ENCODE measurements around the gene RBM17. TPM values are rescaled to one million over a fixed set of nuclear protein-coding genes. Genes with fewer than 3 reads are reported as not detected.
"Not testable (repeated sequence)": the region's sequence is repeated elsewhere in the genome, so short reads cannot be mapped to it uniquely, and the experiment has no call there.

RBM17 gene
- polyA plus RNA-seq (ENCODE audit: insufficient read length in 3 of 3), result 100 to 1,000 TPM; 140 to 154 (median 141) TPM

GRCh38 chr10:6088721-6089333 lies at the start of gene RBM17:
Gene RBM17, plus strand, starts transcription at chr10:6089034. Its CDS starts 8,032 bp downstream, at chr10:6097066.
- DNase-seq (ENCODE audit: low read depth in 3 of 3, low spot score in 2 of 3), result peak; percentile 93 to 97 (median 94)

DNA sequence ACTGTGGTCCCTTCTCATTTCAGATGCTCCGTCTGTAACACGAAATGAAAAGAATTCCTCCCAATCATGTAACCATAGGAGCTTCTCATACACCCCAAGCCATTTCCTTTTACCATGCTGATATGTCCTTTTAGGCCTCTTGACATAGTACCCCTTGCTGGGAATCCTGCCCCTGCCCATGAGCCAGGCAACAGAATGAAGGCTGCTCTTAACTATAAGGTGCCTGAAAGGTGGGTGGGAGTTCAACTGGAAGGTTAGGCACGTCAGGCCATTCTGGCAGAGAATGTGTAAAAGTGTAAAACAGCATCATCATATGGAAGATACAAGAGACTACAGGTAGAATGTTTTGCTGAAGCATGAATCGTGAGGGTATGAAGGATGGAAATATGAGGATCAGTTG lies 49.1 kb upstream of the RBM17 start:
- DNase-seq (ENCODE audit: low read depth in 3 of 3, low spot score in 2 of 3), result no peak

- DNase-seq (ENCODE audit: low read depth in 3 of 3, low spot score in 2 of 3), result no peak
Observed at GRCh38 chr10:6040205-6040604, 48.6 kb upstream of the RBM17 start.

- not testable (repeated sequence) for DNase-seq (ENCODE audit: low read depth in 3 of 3, low spot score in 2 of 3)
Observed at GRCh38 chr10:6043377-6043776, 45.5 kb upstream of the RBM17 start.

GRCh38 chr10:6044060-6044459 lies 44.8 kb upstream of the RBM17 start:
- DNase-seq (ENCODE audit: low read depth in 3 of 3, low spot score in 2 of 3), result no peak

DNA sequence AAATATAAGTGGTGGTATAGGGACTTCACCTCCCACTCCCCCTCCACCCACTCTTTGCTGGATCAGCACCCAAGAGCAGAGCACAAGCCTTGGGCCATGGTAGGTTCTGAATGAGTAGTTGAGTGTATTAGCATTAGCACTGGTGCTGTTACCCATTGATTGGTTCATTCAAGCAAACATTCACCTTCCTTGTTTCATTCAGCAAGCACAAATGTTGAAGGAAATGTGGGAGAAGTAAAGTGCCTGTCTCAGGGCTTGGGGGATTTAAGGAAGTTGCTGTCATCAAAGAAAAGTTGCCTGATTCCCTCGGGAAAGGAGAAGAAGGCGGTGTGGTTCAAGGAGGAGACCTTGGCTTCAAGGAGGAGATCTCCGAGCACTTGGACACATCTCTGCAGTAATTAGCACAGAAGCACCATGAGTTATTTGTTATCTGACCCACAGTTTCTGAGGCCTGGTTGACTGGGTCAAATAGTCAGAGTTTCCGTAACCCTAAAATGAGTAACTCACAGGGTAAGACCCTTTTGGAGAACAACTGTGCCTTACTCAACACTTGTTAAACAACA lies 44.0 kb upstream of the RBM17 start:
- no peak for DNase-seq (ENCODE audit: low read depth in 3 of 3, low spot score in 2 of 3)

DNA sequence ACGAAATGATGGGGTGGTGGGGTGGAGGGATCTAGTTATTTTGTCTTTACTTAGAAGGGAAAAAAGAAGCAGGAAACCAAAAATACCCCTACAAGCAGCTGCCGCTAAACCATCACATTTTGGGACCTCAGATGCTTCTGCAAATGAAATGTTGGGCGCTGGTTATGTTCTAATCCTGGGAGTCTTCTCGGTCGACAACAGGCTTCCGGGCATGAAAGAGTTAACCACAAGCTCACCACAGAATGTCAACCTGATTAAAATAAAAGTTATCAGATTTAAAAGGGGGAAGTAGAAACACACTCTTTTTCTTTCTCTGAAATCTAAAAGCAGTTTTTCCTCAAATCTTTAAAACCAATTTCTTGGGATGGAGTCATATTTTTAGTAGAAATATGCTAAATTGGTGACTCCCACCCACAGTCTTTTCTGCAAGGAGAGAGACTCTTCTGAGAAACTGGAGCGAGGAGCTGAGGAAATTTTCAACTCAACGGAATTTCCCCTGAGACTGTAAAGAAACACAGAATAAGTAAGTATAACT lies 43.5 kb upstream of the RBM17 start:
- DNase-seq (ENCODE audit: low read depth in 3 of 3, low spot score in 2 of 3), result no peak

- DNase-seq (ENCODE audit: low read depth in 3 of 3, low spot score in 2 of 3), result no peak
Observed at GRCh38 chr10:6045878-6046772, 42.7 kb upstream of the RBM17 start.

DNA sequence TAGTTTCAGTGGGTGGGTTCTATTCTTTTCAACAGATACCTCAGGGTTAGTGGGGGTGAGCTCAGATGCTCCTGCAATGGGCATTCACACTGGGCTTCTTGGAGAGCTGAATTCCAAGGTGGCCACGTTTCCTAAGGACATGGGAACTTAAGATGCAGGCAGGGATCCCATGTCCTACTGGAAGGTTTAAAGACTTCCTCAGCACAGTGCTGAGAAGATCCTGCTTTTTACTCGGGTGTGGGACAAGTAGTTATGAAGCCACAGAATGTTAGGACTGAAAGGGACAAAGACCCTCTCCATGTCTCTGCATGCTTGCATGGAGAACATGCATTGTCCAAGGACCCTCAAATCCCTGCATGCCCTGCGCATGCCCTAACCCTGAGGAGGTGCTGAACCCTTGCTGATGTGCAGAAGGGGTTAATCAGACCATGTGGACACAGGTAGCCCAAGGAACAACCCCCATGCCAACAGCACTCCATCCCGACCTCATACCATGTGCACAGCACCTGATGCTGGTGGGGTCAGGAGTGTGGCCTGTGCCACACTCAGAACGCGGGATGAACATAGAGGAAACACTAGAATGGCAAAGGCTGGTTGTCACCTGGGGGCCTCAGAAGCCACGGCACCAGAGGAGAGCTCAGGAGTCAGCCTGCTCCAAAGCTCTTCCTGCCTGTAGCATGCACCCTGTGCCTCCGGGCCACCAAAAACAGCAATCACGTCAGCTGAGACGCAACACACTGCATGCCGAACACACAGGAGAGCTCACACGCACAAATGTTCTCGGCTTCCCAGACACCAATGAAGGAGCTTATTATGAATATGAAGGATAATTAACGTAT lies 41.8 kb upstream of the RBM17 start:
- DNase-seq (ENCODE audit: low read depth in 3 of 3, low spot score in 2 of 3), result no peak

DNA sequence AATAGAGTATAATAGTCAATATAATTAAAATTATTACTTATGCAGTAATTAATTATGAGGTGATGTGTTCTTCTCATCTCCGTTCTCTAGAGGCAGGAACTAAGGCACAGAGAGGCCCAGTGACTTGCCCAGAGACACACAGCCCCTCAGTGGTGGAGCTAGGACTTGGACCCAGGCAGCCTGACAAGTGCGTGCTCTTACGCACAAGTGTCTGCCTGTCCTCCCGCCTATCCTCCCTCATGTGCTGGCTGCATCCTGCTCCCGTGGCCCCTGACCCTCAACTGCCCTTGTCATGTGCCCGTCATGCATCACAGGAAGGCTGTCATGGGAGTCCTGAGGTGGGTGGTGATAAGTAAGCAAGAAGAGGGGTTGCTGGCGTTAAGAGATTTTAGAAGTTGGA lies 41.0 kb upstream of the RBM17 start:
- no peak for DNase-seq (ENCODE audit: low read depth in 3 of 3, low spot score in 2 of 3)

DNA sequence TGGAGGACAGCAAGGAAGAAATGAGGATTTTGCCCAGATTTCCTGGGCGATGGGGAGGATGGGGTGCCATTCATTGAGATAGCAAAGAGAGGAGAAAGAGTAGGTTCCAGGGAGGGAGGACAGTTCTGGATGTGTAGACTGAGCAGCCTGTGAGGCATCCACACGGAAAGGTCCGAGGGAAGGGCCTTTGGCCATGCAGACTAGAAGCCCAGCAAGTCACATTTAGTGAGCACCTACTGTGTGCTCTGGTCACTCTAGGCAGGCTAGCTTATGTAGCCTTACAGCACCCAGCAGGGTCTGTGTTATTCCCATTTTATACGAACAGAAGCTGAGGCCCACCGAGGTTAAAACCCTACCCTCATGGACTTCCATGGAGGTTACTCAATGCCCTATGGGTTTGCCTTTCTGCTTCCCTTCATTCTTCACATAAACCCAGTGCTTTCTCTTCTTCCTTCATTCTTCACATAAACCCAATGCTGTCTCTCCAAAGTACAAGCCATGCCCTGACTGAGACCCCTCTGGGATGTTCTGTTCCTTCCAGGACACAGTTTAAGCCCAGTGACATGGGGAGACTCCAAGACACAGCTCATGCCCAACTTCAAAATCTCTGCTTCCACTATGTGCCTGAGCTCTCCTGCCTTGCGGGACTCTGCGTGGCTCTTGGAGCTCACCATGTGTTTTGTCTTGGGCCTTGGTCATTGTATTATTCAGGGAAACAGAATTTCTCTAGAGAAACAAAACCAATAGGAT lies 40.4 kb upstream of the RBM17 start:
- no peak for DNase-seq (ENCODE audit: low read depth in 3 of 3, low spot score in 2 of 3)

DNA sequence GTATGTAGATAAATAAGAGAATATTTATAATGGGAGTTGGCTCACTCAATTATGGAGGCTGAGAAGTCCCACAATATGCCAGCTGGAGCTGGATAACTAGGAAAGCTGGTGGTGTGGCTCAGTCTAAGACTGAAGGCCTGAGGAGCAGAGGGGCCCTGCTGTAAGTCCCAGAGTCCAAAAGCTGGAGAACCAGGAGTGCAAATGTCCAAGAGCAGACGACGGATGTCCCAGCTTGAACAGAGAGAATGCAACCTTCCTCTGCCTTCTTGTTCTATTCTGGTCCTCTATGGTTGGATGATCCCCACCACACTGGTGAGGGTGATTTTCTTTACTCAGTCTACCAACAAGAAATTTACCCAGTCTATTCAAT lies 39.8 kb upstream of the RBM17 start:
- no peak for DNase-seq (ENCODE audit: low read depth in 3 of 3, low spot score in 2 of 3)

DNA sequence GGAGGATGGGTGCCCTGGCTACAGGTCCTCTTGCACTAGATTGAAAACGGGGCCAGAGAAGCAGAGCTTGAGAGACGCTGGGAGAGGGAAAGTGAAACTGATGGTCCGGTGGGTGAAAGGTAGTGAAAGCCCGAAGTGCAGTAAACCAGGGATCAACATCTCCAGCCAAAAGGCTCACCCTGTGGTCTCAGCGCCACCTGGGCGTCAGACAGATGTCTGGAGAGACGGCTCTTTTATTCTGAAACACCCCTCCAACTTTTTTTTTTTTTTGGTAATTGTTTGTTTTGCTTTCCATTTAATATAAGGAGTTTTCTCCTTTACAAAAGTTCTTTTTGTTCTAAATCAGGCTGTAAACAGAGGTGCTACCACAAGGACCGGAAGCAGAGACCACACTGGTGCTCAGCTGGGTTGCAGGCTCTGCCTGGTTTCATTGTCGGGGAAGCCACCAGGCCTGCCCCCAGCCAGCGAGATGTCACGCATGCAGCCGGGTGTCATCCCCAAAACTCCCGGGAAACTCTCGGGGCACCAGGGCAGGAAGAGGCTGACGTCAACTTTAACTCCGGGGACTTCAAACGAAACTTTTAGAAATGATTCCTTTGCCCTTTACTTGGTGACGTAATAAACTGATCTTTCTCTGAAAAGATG lies 37.9 kb upstream of the RBM17 start:
- peak in 1 of 3 donors; percentile 12 for DNase-seq (ENCODE audit: low read depth in 3 of 3, low spot score in 2 of 3)

GRCh38 chr10:6052247-6053221 lies 36.3 kb upstream of the RBM17 start:
- no peak for DNase-seq (ENCODE audit: low read depth in 3 of 3, low spot score in 2 of 3)

DNA sequence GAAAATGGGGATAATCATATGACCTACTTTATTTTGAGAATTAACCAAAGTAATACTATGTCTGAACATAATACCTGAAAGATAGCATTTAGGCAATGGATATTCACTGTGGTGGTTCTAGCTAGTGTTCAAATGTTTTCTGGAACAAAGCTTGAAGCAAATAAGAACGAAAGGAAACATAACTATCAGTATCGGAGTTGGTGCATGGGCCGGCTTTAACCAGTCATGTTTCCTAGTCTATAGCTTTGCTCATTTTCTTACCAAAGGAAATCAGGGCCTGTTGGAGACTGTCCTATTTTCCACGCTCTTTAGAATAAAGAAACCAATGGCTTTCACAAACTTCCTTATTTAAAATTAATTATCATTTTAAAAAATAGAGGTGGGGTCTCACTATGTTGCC lies 35.5 kb upstream of the RBM17 start:
- no peak for DNase-seq (ENCODE audit: low read depth in 3 of 3, low spot score in 2 of 3)

- peak in 1 of 3 donors; percentile 23 for DNase-seq (ENCODE audit: low read depth in 3 of 3, low spot score in 2 of 3)
Observed at GRCh38 chr10:6053816-6054631, 34.8 kb upstream of the RBM17 start.

DNA sequence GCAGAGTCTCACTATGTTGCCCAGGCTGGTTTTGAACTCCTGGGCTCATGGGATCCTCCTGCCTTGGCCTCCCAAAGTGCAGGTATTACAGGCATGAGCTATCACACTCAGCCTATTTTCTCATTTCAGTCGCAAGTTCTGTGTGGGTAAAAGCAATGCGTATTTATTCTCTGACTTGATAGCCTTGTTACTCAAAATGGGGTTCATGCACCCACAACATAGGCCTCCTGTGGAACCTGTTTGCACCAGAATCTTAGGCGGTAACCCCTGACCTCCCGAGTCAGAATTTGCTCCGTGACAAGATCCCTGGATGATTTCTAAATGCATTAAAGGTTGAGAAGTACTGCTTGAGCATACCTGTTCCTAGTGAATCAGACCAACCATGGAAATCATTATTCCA lies 34.0 kb upstream of the RBM17 start:
- DNase-seq (ENCODE audit: low read depth in 3 of 3, low spot score in 2 of 3), result no peak
